Transverse colon (tissue), 4 donors: ENCODE results near the gene CDC45. TPM values are rescaled to one million over a fixed set of nuclear protein-coding genes. Genes with fewer than 3 reads are reported as not detected.
A peak's percentile ranks its signal among the peaks of the same experiment; 100 is the strongest.

Experiments
- DNase-seq: peaks from one replicate; pipeline ENCODE4 v3.0.0-alpha.2; 2019
- H3K27ac ChIP-seq, 4 donors: fragments of 200-600 bp; sonication (generic); 2 replicates each; pipeline ENCODE4 v1.5.1; 2016 to 2018; ENCODE audit warnings: inconsistent platforms in 4 of 4
- H3K27me3 ChIP-seq: fragments of 200-600 bp; sonication (generic); 2 replicates; pipeline ENCODE4 v1.5.1; 2017; ENCODE audit warnings: inconsistent platforms
- H3K36me3 ChIP-seq, 4 donors: fragments of 200-600 bp; sonication (generic); 2 replicates each; pipeline ENCODE4 v1.5.1; 2017 to 2019; ENCODE audit warnings: inconsistent platforms in 4 of 4
- H3K4me1 ChIP-seq, 4 donors: fragments of 200-600 bp; sonication (generic); 2 replicates each; pipeline ENCODE4 v1.5.1; 2017 to 2020; ENCODE audit warnings: inconsistent platforms in 4 of 4
- H3K4me3 ChIP-seq, 4 donors: fragments of 200-600 bp; sonication (generic); 1 replicate in 1 of 4; 2 replicates in 3 of 4; pipeline versions ENCODE4 v1.5.1 to v1.6.1; 2017 to 2019; ENCODE audit warnings: inconsistent platforms in 4 of 4
- H3K9me3 ChIP-seq, 2 donors: fragments of 200-600 bp; sonication (generic); 2 replicates each; pipeline ENCODE4 v1.5.1; 2017 to 2019; ENCODE audit warnings: inconsistent platforms in 2 of 2
- CTCF ChIP-seq, 5 experiments: fragments of 200-600 bp in 3 of 5; fragments of 450-650 bp in 2 of 5; sonication (generic) in 3 of 5; IDR thresholded peaks; 1 replicate in 2 of 5; 2 replicates in 3 of 5; pipeline ENCODE4 v1.5.1; 2016 to 2017; ENCODE audit warnings: antibody characterized with exemption in 5 of 5, inconsistent platforms in 3 of 5, mild to moderate bottlenecking in 2 of 5, moderate library complexity in 1 of 5
- EP300 ChIP-seq: sonication (generic); formaldehyde crosslinking; IDR thresholded peaks from one replicate; pipeline ENCODE4 v1.6.1; 2017; ENCODE audit warnings: antibody characterized with exemption, low read depth
- POLR2A ChIP-seq: fragments of 450-650 bp; IDR thresholded peaks from one replicate; pipeline ENCODE4 v1.6.1; 2016; ENCODE audit warnings: antibody characterized with exemption, mild to moderate bottlenecking, moderate library complexity
- POLR2AphosphoS5 ChIP-seq, 3 donors: sonication (generic); formaldehyde crosslinking; IDR thresholded peaks; one replicate each; pipeline ENCODE4 v1.6.1; 2016; ENCODE audit warnings: antibody characterized with exemption in 3 of 3
- WGBS, 2 donors: methylation state at CpG; one replicate each; pipeline ENCODE4 v1.1.5; 2018; ENCODE audit warnings: low coverage in 1 of 2; 5-methylcytosine and 5-hydroxymethylcytosine counted together
- in situ Hi-C, 4 donors: fragments of 200-750 bp; cut with MboI; loops; one replicate each; pipeline versions ENCODE4 v1.15.0 to v1.15.1; 2017; ENCODE audit warnings: low sequenced_read_pairs in 3 of 4, low pct_ligation_motif_present in 1 of 4, low pct_unique_long_range_greater_than_20kb in 1 of 4
- intact Hi-C: fragments of 100-400 bp; cut with DNase I; formaldehyde crosslinking; loops from one replicate; pipeline ENCODE4 v1.15.1; 2023; ENCODE audit warnings: low total_unique reads
- total RNA-seq, 4 donors: library from RNA; depleted of rRNA; stranded (reverse); fragments of >200 nt; gene quantifications; one replicate each; pipeline ENCODE4 v1.1.0, GENCODE V29; 2016

CDC45 gene
- total RNA-seq, 4 donors from 2014 or later: 1.1 to 2.0 (median 1.2) TPM; not detected in 1

- H3K4me1 ChIP-seq: peaks cover 0 to 19% (median 18%) of the 10 kb centered on the region in 4 donors
- H3K9me3 ChIP-seq: no peaks in the 10 kb centered on the region
- in situ Hi-C loops: no loop called here
- TF ChIP-seq POLR2AphosphoS5 (IDR thresholded peaks at IDR 0.05): no peak
- TF ChIP-seq POLR2A: peak; percentile 36
- no peak for TF ChIP-seq CTCF (IDR thresholded peaks at IDR 0.05)
- H3K4me3 ChIP-seq: peak within 1 kb of the TSS in 3 of 4 donors; percentile 6 to 44 (median 25)
- intact Hi-C loops: no loop called here
- peak within 1 kb of the TSS; percentile 29 to 52 (median 48) for H3K27ac ChIP-seq
- no peaks in the 10 kb centered on the region for H3K36me3 ChIP-seq
- peaks cover 51% of the 10 kb centered on the region for H3K27me3 ChIP-seq
- 13% methylated on average over 56 of the region's 69 CpGs; no CpG with 5 or more reads in 1 of the 2 donors for WGBS, 2 donors
- DNase-seq: no peak
Measured at GRCh38 chr22:19524170-19525115, 44.7 kb downstream of the CDC45 start, which contains the start of gene CLDN5. Gene CLDN5 (minus strand): TSS chr22:19524410. CDS start chr22:19524255, 155 bp downstream.

- no peak for TF ChIP-seq POLR2A
- TF ChIP-seq CTCF (IDR thresholded peaks at IDR 0.05): no peak
- TF ChIP-seq EP300: no peak
- TF ChIP-seq POLR2AphosphoS5 (IDR thresholded peaks at IDR 0.05): no peak
- peaks cover 51% of the 10 kb centered on the region for H3K27me3 ChIP-seq
- H3K27ac ChIP-seq: peak overlapping the region; percentile 11 to 52 (median 45)
- H3K36me3 ChIP-seq: no peaks in the 10 kb centered on the region
- peaks cover 0 to 19% (median 18%) of the 10 kb centered on the region in 4 donors for H3K4me1 ChIP-seq
- peak overlapping the region in 1 of 4 donors; percentile 44 for H3K4me3 ChIP-seq
- intact Hi-C loops (no loop called here), in situ Hi-C loops (no loop called here)
- no peak for DNase-seq
- WGBS, 2 donors: 78% methylated on average over 13 of the region's 15 CpGs; no CpG with 5 or more reads in 1 of the 2 donors
- H3K9me3 ChIP-seq: no peaks in the 10 kb centered on the region
Measured at GRCh38 chr22:19525116-19525660, 45.5 kb downstream of the CDC45 start.

GRCh38 chr22:19525666-19526065 lies 45.9 kb downstream of the CDC45 start:
- WGBS, 2 donors: 43% methylated on average over 3 of the region's 3 CpGs; no CpG with 5 or more reads in 1 of the 2 donors
- no peak for DNase-seq
- Histone ChIP-seq H3K36me3 (no peaks in the 10 kb centered on the region), H3K4me3 (no peak overlapping the region), H3K27ac (no peak overlapping the region), H3K9me3 (no peaks in the 10 kb centered on the region), H3K4me1 (peaks cover 0 to 19% (median 18%) of the 10 kb centered on the region in 4 donors), H3K27me3 (peaks cover 51% of the 10 kb centered on the region)
- TF ChIP-seq EP300: no peak
- TF ChIP-seq POLR2AphosphoS5 (IDR thresholded peaks at IDR 0.05): no peak
- TF ChIP-seq CTCF (IDR thresholded peaks at IDR 0.05): no peak
- no peak for TF ChIP-seq POLR2A
- in situ Hi-C loops: no loop called here
- intact Hi-C loops: no loop called here

GRCh38 chr22:19526076-19526701 lies 46.5 kb downstream of the CDC45 start:
- no peak overlapping the region for H3K27ac ChIP-seq
- no peaks in the 10 kb centered on the region for H3K36me3 ChIP-seq
- WGBS, 2 donors: 92% methylated on average over 10 of the region's 11 CpGs; no CpG with 5 or more reads in 1 of the 2 donors

More at GRCh38 chr22:19526076-19526701, 46.5 kb downstream of the CDC45 start:
- intact Hi-C loops: no loop called here
- Histone ChIP-seq H3K9me3 (no peaks in the 10 kb centered on the region), H3K27me3 (peaks cover 51% of the 10 kb centered on the region), H3K4me3 (no peak overlapping the region), H3K4me1 (peaks cover 0 to 19% (median 18%) of the 10 kb centered on the region in 4 donors)
- in situ Hi-C loops: no loop called here
- DNase-seq: no peak
- TF ChIP-seq POLR2A (no peak), CTCF (IDR thresholded peaks at IDR 0.05) (no peak), EP300 (no peak), POLR2AphosphoS5 (IDR thresholded peaks at IDR 0.05) (no peak)
